NB4 (cell line): ENCODE measurements around the gene KPNB1.

Source experiments
- DNase-seq: peaks from one replicate; pipeline ENCODE4 v3.0.0; 2010; ENCODE audit warnings: low read depth
- H3K4me3 ChIP-seq: one replicate; pipeline ENCODE4 v1.5.1; 2011; ENCODE audit warnings: mild to moderate bottlenecking, low read depth, low read length, moderate library complexity
- CTCF ChIP-seq: IDR thresholded peaks from one replicate; pipeline ENCODE4 v1.5.1; 2012; ENCODE audit warnings: low read depth, low read length
- MAX ChIP-seq: IDR thresholded peaks from 2 replicates; pipeline ENCODE4 v1.6.1; 2011; ENCODE audit warnings: low read depth, low read length
- MYC ChIP-seq: IDR thresholded peaks from 2 replicates; pipeline ENCODE4 v1.6.1; 2011; ENCODE audit warnings: low read depth, low read length
- POLR2A ChIP-seq: IDR thresholded peaks from 2 replicates; pipeline ENCODE4 v1.6.1; 2011; ENCODE audit warnings: mild to moderate bottlenecking; ENCODE audit not compliant: insufficient read length; ENCODE audit errors: extremely low read depth

KPNB1 gene

GRCh38 chr17:47725446-47726111, 75.9 kb downstream of the KPNB1 start:
- no peak overlapping the region for H3K4me3 ChIP-seq
- DNase-seq: no peak
- TF ChIP-seq CTCF: peak; percentile 22
- TF ChIP-seq POLR2A: no peak
- no peak for TF ChIP-seq MYC

- H3K4me3 ChIP-seq: no peak overlapping the region
- no peak for DNase-seq
These were observed 77.3 kb downstream of the KPNB1 start for GRCh38 chr17:47726796-47727703.

GRCh38 chr17:47727704-47728036, 78.0 kb downstream of the KPNB1 start:
- no peak for TF ChIP-seq MYC
- no peak for TF ChIP-seq CTCF
- TF ChIP-seq POLR2A: no peak
- no peak for TF ChIP-seq MAX
- no peak for DNase-seq

More at GRCh38 chr17:47726796-47727703, 77.3 kb downstream of the KPNB1 start:
- TF ChIP-seq POLR2A (no peak), MAX (no peak), MYC (no peak), CTCF (no peak)

GRCh38 chr17:47728214-47728877, 78.6 kb downstream of the KPNB1 start:
- no peak for TF ChIP-seq CTCF
- TF ChIP-seq POLR2A: no peak
- no peak for TF ChIP-seq MYC
- TF ChIP-seq MAX: no peak
- no peak overlapping the region for H3K4me3 ChIP-seq
- DNase-seq: no peak

More at GRCh38 chr17:47727704-47728036, 78.0 kb downstream of the KPNB1 start:
- no peak overlapping the region for H3K4me3 ChIP-seq

- H3K4me3 ChIP-seq: no peak overlapping the region
- no peak for TF ChIP-seq MYC
- no peak for TF ChIP-seq CTCF
- TF ChIP-seq MAX: no peak
- no peak for TF ChIP-seq POLR2A
- no peak for DNase-seq
These were observed 79.8 kb downstream of the KPNB1 start for GRCh38 chr17:47729476-47729875.
